ENCODE measurements around the gene GNGT1.

Gene GNGT1

GRCh38 chr7:93943816-93944540 is 37.6 kb downstream of the GNGT1 start:
- no peak for DNase-seq (ENCODE audit: low spot score)

- no peak for DNase-seq (ENCODE audit: low spot score)
Observed at GRCh38 chr7:93944673-93945072, 38.3 kb downstream of the GNGT1 start.

- no peak for DNase-seq (ENCODE audit: low spot score)
Observed at GRCh38 chr7:93945083-93945482, 38.7 kb downstream of the GNGT1 start.

DNA sequence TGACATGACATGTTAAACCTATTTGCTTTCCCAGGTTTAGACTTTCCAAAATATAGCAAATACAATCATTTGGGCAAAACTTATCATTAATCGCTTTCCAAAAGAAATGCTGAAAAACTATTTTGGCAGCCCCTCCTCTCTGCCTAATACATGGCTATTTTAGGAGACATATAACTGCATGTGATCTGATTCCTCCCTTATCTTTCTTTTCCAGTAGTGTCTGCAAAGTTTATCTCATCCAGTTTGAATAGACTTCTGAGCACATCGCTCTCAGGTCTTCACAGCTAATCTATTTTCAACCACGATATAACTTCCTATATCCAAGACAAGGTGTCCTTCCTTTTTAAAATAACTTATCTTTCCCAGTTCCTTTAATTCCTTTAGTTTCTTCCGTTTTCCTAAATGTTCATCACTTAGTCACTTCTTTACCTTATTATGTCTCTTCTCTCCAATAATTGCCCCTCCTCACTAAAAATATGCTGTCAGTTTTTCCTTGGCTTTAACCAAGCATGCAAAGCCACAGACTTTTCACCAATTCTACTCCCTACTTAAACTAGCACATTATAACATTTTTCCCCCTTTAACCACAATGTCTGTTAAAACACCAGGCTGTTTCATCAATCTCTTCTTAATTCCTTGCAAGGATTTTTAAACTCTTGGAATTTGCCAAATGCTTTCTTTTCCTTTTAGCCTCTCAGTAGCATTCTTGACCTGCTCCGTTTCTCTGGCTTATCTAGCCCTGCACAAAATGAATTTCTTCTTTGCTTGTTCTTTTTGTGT is 39.6 kb downstream of the GNGT1 start:
- no peak for DNase-seq (ENCODE audit: low spot score)

DNA sequence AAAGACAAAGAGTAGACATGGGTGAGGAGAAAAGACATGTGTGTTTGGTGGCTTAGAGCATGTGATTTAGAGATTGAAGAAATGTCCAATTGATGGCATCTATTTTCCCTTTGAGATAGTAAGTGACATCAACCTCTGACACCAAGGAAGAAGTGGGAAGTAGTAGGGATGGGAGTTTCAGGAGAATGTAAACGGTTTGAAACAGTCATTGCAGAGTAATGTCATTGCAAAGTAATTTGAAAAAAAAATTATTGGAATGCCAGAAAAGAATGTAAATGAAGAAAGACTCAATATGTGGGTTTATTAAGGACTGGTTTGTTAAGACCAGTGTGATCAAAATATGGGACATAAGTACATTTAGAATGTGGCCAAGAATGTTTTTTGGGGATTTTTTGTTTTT is 41.7 kb downstream of the GNGT1 start:
- DNase-seq (ENCODE audit: low spot score): no peak

GRCh38 chr7:93948873-93949272 is 42.5 kb downstream of the GNGT1 start:
- DNase-seq (ENCODE audit: low spot score): no peak

- peak; percentile 18 for DNase-seq (ENCODE audit: low spot score)
Observed at GRCh38 chr7:93949423-93949822, 43.1 kb downstream of the GNGT1 start.

DNA sequence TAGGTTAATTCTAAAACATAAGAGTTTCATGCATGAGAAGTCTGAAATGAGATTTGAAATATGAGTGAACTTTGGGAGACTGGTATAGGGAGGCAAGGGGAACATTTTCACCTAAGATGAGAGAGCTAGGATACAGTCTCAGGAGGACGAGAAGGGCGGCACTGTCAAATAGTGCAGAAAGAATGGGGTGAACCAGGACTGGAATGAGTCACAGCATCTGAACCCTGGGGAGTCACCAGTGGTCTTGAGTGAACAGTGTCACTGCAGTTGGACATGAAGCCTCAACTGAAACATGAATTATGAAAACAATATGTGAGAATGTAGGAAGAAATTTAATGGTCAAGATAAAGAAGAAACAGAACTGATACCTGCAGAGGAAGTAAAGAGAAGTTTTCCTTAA is 48.9 kb downstream of the GNGT1 start:
- DNase-seq (ENCODE audit: low spot score): no peak

GRCh38 chr7:93957767-93958166 is 51.4 kb downstream of the GNGT1 start:
- DNase-seq (ENCODE audit: low spot score): no peak

DNA sequence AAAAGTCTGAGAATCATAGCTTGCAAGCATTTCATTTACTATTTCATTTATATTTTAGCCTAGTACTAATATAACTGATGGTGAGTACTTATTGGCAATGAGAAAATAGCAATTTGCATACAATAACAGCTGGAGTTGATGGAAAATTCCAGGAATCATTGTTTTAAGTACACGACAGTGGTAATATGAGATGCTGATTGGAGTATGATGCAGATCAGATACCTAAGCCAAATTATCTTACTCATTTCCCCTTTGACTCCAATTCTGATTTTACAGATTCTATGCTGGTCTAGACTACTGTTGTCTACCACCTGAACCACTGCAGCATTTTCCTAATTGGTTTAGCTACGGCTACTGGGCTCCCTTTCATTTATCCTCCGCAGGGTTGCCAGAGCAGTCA is 51.8 kb downstream of the GNGT1 start:
- peak; percentile 36 for DNase-seq (ENCODE audit: low spot score)

DNA sequence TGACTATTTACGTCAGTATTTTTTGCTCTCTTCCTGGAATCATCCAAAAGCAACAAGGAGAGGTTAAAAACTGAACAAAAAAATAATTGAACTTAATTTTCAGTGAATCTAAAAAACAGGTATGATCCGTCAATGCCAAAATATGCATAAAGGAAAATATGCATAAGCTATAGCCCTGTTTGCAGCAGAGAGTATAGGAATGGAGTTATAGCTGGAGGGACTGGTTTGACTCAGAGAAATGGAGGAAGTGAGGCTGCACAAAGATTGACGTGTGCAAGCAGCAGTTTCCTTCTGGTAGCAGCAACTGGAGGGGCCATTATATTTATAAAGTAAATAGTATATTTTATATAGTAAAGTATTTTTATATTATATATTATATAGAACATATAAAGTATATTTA is 52.3 kb downstream of the GNGT1 start:
- DNase-seq (ENCODE audit: low spot score): no peak
